DMS114 treated with DMSO at 0.1 percent for 48 hours (cell line): ENCODE measurements around the gene LIF.

Experiments used
- DNase-seq: peaks from one replicate; lab custom pipeline; 2025; ENCODE audit not compliant: unreplicated experiment; lab: John Stamatoyannopoulos, UW

The LIF gene

DNA sequence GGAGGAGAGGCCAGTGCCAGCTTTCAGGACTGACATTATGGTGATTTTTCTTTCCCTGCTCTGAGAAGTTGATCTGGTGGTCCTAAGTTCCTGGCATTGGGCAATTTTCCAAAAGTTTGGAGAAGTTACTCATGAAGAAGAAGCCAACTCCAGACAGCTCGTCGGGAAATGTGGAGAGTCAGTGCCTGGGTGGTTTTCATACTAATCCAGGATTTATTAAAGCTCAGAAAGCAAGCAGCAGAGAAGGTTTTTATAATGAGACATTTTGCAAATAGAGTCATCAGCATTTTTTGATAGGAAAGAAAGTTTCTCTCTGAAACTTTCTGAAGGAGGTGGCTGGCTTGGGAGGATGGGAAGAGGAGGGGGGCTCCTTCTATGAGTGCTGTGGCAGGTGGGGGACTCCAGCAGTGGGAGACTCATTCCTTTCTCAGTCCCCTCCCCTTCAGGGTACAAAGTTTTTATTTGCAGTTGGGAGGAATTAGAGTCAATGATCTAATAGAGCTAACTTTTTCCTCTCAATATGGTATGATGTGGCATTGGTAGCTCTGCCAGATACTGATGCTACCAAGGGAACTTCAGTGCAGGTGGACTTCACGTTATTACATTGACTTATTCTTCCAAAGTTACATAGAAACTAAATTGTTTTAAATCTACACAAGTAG lies 55.4 kb downstream of the LIF start:
- no peak for DNase-seq

DNA sequence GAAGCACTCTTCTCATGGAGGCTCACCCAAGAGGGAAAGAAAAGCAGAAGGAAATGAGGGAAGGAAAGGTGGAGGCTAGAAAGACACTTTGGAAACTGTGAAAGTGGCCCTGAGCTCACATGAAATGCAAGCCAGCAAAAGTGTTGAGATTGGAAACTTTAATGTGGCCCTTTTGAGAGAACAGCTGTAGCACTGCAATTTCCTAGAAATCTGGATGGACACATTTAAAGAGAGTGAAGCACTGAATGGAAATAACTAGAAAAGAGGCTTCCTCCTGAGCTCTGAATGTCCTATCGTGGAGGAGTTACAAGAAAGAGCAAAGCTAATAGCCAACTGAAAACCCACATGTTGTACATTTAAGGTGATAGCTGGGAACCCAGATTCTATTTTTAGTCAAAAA lies 56.0 kb downstream of the LIF start:
- DNase-seq: no peak
